Activated CD8-positive, alpha-beta T cell treated with anti-CD3 and anti-CD28 coated beads for 36 hours (primary cell): ENCODE measurements around the gene RELN. TPM values are rescaled to one million over a fixed set of nuclear protein-coding genes. Genes with fewer than 3 reads are reported as not detected.

Experiments used
- ATAC-seq: fragments of 200-7000 bp; cut with Tn5 transposase; one replicate; pipeline ENCODE4 v1.10.0; 2021; ENCODE audit warnings: mild to moderate bottlenecking, moderate library complexity
- CTCF ChIA-PET: fragments of 350-600 bp; sonication (Branson Sonifier 250); formaldehyde crosslinking; loops from one replicate; lab custom pipeline; 2021; ENCODE audit warnings: antibody characterized with exemption; lab: Charles Lee
- POLR2A ChIA-PET: fragments of 350-600 bp; sonication (Branson Sonifier 250); formaldehyde crosslinking; loops from one replicate; lab custom pipeline; 2021; ENCODE audit warnings: antibody characterized with exemption; lab: Charles Lee
- DNase-seq: peaks from one replicate; pipeline ENCODE4 v3.0.0-alpha.2; 2020
- H3K27ac Mint-ChIP-seq: one replicate; pipeline ENCODE4 v1.8.0; 2021; ENCODE audit warnings: mild to moderate bottlenecking, mixed read lengths
- H3K27me3 Mint-ChIP-seq: one replicate; pipeline ENCODE4 v1.8.0; 2021; ENCODE audit warnings: mixed read lengths
- H3K36me3 Mint-ChIP-seq: one replicate; pipeline ENCODE4 v1.8.0; 2021; ENCODE audit warnings: low read depth, mixed read lengths
- H3K4me1 Mint-ChIP-seq: one replicate; pipeline ENCODE4 v1.8.0; 2021; ENCODE audit warnings: low read depth, mixed read lengths
- H3K4me3 Mint-ChIP-seq: one replicate; pipeline ENCODE4 v1.8.0; 2021; ENCODE audit warnings: mild to moderate bottlenecking, moderate library complexity, mixed read lengths
- H3K9me3 Mint-ChIP-seq: one replicate; pipeline ENCODE4 v1.8.0; 2021; ENCODE audit warnings: mixed read lengths
- intact Hi-C: fragments of 100-400 bp; cut with micrococcal nuclease; formaldehyde crosslinking; loops from one replicate; pipeline ENCODE4 v1.10.0; 2022
- total RNA-seq, 2 experiments: library from RNA; stranded (reverse); gene quantifications; one replicate each; pipeline ENCODE4 v1.2.3, GENCODE V29; 2021
- TF ChIP-seq, protein P1 (sequence below): fragments of 200-600 bp; IDR thresholded peaks from one replicate; pipeline ENCODE4 v1.8.0; 2022; ENCODE audit warnings: antibody characterized with exemption, mild to moderate bottlenecking

Gene RELN
- total RNA-seq, 2 experiments from 2014 or later, result not detected

DNA sequence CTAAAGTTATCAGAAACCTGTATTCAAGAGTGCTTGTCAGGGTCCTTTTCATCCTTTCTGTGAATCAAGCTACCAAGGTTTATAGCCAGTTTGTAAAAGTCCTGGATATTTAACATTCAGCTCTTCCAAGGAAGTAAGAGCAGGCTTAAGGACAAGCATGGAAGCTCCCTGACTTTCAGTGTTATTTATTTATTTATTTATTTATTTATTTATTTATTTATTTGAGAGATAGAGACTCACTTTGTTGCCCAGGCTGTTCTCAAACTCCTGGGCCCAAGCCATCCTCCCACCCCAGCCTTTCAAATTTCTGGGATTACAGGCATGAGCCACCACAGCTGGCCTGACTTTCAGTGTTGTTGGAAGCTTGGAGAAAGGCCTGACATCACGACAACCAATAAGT is 44.4 kb upstream of the RELN start:
- no peaks in the 10 kb centered on the region for H3K4me1 Mint-ChIP-seq
- no peak for ATAC-seq
- peaks cover 10% of the 10 kb centered on the region for H3K27me3 Mint-ChIP-seq
- ChIA-PET CTCF (interaction anchor here (0.7 kb wide), 1 partner anchor 462 kb away, joined by 3 read pairs; no protein-coding TSS in a partner anchor), POLR2A (no interaction called here)
- TF ChIP-seq, protein P1, sequence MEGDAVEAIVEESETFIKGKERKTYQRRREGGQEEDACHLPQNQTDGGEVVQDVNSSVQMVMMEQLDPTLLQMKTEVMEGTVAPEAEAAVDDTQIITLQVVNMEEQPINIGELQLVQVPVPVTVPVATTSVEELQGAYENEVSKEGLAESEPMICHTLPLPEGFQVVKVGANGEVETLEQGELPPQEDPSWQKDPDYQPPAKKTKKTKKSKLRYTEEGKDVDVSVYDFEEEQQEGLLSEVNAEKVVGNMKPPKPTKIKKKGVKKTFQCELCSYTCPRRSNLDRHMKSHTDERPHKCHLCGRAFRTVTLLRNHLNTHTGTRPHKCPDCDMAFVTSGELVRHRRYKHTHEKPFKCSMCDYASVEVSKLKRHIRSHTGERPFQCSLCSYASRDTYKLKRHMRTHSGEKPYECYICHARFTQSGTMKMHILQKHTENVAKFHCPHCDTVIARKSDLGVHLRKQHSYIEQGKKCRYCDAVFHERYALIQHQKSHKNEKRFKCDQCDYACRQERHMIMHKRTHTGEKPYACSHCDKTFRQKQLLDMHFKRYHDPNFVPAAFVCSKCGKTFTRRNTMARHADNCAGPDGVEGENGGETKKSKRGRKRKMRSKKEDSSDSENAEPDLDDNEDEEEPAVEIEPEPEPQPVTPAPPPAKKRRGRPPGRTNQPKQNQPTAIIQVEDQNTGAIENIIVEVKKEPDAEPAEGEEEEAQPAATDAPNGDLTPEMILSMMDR, result no peak
- H3K36me3 Mint-ChIP-seq, result no peaks in the 10 kb centered on the region
- H3K27ac Mint-ChIP-seq, result no peak overlapping the region
- DNase-seq, result no peak
- intact Hi-C loops, result no loop called here
- H3K9me3 Mint-ChIP-seq, result no peaks in the 10 kb centered on the region
- H3K4me3 Mint-ChIP-seq, result no peak overlapping the region

DNA sequence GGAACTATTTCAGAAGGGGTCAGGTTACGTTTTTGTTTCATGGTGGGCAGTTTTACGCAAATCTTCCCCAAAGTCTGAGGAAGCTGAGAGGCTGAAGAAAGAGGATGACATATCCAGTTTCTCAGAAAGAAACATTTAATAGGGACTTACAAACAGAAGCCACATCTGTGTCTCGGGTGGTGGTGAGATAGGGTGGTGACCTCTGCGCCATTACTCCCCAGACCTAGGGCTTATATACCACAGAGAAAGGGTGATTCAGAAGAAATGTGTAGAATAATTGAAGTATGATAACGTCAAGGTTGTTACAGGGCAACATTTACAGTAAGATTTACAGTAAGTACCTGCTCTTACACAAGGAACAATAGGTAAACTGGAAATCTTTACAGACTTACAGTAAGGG is 43.0 kb upstream of the RELN start:
- DNase-seq (no peak), ATAC-seq (no peak)
- Mint-ChIP-seq H3K4me1 (no peaks in the 10 kb centered on the region), H3K4me3 (no peak overlapping the region), H3K9me3 (no peaks in the 10 kb centered on the region), H3K36me3 (no peaks in the 10 kb centered on the region), H3K27me3 (peaks cover 7% of the 10 kb centered on the region), H3K27ac (no peak overlapping the region)
- POLR2A ChIA-PET, result no interaction called here
- CTCF ChIA-PET, result no interaction called here
- intact Hi-C loops, result no loop called here
- TF ChIP-seq, protein P1, result no peak

DNA sequence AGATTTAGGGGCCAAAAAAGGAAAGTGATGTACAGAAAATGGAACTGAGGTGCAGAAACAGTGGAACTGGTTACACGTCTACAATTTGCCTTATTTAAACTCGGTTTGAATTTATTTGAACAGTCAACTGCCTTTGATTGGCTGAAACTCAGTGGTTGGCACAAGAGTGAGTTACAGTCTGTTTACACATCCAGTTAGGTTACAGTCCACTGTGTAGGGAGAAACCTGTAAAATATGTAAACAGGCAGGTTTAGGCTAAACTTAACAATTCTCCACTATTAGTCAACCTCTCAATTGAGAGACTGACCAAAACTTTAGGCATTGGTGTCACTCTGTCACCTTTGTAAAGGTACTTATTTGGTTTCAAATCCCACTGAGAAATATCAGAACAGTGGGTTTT is 40.3 kb upstream of the RELN start:
- no peak overlapping the region for H3K27ac Mint-ChIP-seq
- ChIA-PET POLR2A (interaction anchor here (0.6 kb wide), 1 partner anchor 46 kb away, joined by 4 read pairs; no protein-coding TSS in a partner anchor), CTCF (no interaction called here)
- no peaks in the 10 kb centered on the region for H3K4me1 Mint-ChIP-seq
- ATAC-seq (no peak), DNase-seq (no peak)
- no peak overlapping the region for H3K4me3 Mint-ChIP-seq
- intact Hi-C loops, result no loop called here
- TF ChIP-seq, protein P1, result no peak
- no peaks in the 10 kb centered on the region for H3K9me3 Mint-ChIP-seq
- no peaks in the 10 kb centered on the region for H3K36me3 Mint-ChIP-seq
- no peaks in the 10 kb centered on the region for H3K27me3 Mint-ChIP-seq

DNA sequence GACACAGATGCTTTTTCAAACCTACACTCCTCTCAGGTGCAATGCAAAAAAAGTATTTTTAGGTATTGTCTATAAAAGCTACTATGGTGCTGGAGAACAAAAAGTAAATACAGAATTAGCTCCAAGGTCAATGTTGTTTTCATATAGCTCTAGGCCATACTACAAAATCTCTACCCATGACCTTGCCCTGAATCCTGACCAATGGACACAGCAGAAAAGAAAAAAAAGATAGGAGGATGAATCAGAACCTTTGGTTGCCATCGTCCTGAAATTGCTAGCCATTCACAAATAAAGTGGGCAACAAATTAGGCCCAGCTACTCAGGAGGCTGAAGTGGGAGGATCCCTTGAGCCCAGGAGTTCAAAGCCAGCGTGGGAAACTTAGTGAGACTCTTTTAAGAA is 35.2 kb upstream of the RELN start:
- CTCF ChIA-PET, result no interaction called here
- no peak overlapping the region for H3K4me3 Mint-ChIP-seq
- ATAC-seq (no peak), DNase-seq (no peak)
- TF ChIP-seq, protein P1, result no peak
- no peaks in the 10 kb centered on the region for H3K27me3 Mint-ChIP-seq
- POLR2A ChIA-PET, result interaction anchor here (0.6 kb wide), 1 partner anchor 1467 kb away, joined by 3 read pairs; no protein-coding TSS in a partner anchor
- intact Hi-C loops, result no loop called here
- no peaks in the 10 kb centered on the region for H3K36me3 Mint-ChIP-seq
- no peaks in the 10 kb centered on the region for H3K4me1 Mint-ChIP-seq
- no peak overlapping the region for H3K27ac Mint-ChIP-seq
- no peaks in the 10 kb centered on the region for H3K9me3 Mint-ChIP-seq

DNA sequence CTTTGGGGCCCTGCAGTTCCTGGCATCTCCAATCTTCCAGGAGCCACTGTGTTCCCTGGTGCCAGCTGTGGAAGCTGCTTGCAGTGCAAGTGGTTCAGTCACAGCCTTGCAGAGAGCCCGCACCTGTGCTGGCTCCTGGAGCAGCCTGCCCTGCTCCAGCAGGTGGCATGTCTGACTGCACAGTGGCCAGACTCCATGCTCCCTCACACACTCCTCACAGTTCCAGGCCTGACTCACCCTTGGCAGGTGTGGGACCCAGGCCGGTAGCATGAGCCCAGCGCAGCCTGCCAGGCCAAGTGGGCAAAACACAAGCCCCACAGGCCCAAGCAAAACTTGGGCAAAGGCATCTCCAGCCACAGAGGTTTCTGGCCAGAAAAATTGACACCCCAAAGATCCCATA is 33.6 kb upstream of the RELN start:
- DNase-seq (no peak), ATAC-seq (no peak)
- no peaks in the 10 kb centered on the region for H3K36me3 Mint-ChIP-seq
- no peak overlapping the region for H3K27ac Mint-ChIP-seq
- intact Hi-C loops, result no loop called here
- TF ChIP-seq, protein P1, result no peak
- no peak overlapping the region for H3K4me3 Mint-ChIP-seq
- H3K4me1 Mint-ChIP-seq, result no peaks in the 10 kb centered on the region
- ChIA-PET CTCF (no interaction called here), POLR2A (no interaction called here)
- H3K9me3 Mint-ChIP-seq, result no peaks in the 10 kb centered on the region
- no peaks in the 10 kb centered on the region for H3K27me3 Mint-ChIP-seq
